ENCODE results near the gene LARGE2.

GRCh38 chr11:45913942-45914635 is 8.4 kb upstream of the LARGE2 start:
- TF ChIP-seq, protein P1, sequence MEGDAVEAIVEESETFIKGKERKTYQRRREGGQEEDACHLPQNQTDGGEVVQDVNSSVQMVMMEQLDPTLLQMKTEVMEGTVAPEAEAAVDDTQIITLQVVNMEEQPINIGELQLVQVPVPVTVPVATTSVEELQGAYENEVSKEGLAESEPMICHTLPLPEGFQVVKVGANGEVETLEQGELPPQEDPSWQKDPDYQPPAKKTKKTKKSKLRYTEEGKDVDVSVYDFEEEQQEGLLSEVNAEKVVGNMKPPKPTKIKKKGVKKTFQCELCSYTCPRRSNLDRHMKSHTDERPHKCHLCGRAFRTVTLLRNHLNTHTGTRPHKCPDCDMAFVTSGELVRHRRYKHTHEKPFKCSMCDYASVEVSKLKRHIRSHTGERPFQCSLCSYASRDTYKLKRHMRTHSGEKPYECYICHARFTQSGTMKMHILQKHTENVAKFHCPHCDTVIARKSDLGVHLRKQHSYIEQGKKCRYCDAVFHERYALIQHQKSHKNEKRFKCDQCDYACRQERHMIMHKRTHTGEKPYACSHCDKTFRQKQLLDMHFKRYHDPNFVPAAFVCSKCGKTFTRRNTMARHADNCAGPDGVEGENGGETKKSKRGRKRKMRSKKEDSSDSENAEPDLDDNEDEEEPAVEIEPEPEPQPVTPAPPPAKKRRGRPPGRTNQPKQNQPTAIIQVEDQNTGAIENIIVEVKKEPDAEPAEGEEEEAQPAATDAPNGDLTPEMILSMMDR (IDR thresholded peaks at IDR 0.05; ENCODE audit: insufficient read depth, low read depth, low read length), result no peak
- TF ChIP-seq EZH2 (IDR thresholded peaks at IDR 0.05; ENCODE audit: insufficient read depth, low read length), result no peak

Data from astrocyte (in vitro differentiated cells and primary cell).